OCI-LY7 (cell line): ENCODE measurements around the gene EML6.

ENCODE experiments used
- EZH2phosphoT487 ChIP-seq: fragments of 200-600 bp; sonication (generic); IDR thresholded peaks from 2 replicates; pipeline ENCODE4 v1.6.1; 2018; ENCODE audit warnings: low read depth, borderline replicate concordance, mild to moderate bottlenecking, mixed run types, antibody characterized with exemption, low read length, moderate library complexity, mixed read lengths
- TF ChIP-seq, protein P1 (sequence below): fragments of 200-600 bp; sonication (generic); conservative IDR thresholded peaks from 2 replicates; pipeline ENCODE4 v1.5.1; 2014; ENCODE audit warnings: mild to moderate bottlenecking, antibody characterized with exemption, low read length, moderate library complexity, mixed read lengths

DNA sequence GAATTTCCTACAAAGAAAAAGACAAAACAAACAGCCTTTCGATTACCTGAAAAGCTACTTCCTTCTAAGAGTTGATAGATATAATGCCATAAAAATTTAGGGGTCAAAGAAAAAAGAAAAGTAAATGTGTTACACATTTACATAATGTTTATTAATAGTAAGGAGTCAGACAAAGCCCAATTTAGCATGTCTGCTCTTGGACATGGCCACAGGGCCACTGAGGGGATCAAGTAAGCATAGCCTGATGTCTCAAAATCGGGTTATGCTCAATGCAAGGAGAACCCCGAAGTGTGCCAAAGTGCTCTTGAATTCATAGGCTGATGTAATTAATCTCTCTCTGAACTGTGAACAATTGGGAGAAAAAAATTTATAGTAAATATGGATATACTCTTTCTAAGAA is 265.1 kb downstream of the EML6 start:
- TF ChIP-seq, protein P1, sequence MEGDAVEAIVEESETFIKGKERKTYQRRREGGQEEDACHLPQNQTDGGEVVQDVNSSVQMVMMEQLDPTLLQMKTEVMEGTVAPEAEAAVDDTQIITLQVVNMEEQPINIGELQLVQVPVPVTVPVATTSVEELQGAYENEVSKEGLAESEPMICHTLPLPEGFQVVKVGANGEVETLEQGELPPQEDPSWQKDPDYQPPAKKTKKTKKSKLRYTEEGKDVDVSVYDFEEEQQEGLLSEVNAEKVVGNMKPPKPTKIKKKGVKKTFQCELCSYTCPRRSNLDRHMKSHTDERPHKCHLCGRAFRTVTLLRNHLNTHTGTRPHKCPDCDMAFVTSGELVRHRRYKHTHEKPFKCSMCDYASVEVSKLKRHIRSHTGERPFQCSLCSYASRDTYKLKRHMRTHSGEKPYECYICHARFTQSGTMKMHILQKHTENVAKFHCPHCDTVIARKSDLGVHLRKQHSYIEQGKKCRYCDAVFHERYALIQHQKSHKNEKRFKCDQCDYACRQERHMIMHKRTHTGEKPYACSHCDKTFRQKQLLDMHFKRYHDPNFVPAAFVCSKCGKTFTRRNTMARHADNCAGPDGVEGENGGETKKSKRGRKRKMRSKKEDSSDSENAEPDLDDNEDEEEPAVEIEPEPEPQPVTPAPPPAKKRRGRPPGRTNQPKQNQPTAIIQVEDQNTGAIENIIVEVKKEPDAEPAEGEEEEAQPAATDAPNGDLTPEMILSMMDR, result no peak
- no peak for TF ChIP-seq EZH2phosphoT487
